C4-2B (cell line): ENCODE results near the gene FANCF.

ENCODE experiments used
- CTCF ChIP-seq: fragments of 450-650 bp; conservative IDR thresholded peaks from 2 replicates; pipeline ENCODE4 v1.5.1; 2017; ENCODE audit warnings: mild to moderate bottlenecking
- ZFX ChIP-seq: fragments of 450-650 bp; IDR thresholded peaks from 2 replicates; pipeline ENCODE4 v1.6.1; 2017

GRCh38 chr11:22625448-22626287 lies at the start of gene FANCF:
- TF ChIP-seq CTCF (no peak), ZFX (peak; percentile 85)
